A549 (cell line): Measurements from ENCODE around the gene PHOX2A.

ENCODE experiments used
- CTCF ChIP-seq: fragments of >200 bp; sonication (Bioruptor Twin); formaldehyde crosslinking; IDR thresholded peaks from 3 replicates; pipeline ENCODE4 v1.5.1; 2016
- ESRRA ChIP-seq: fragments of 150-350 bp; IDR thresholded peaks from 2 replicates; pipeline ENCODE4 v1.6.1; 2014; ENCODE audit warnings: mild to moderate bottlenecking, low read length, borderline replicate concordance
- POLR2A ChIP-seq: IDR thresholded peaks from 2 replicates; pipeline ENCODE4 v1.6.1; 2012; ENCODE audit warnings: mild to moderate bottlenecking, low read length
- USF2 ChIP-seq: fragments of 450-650 bp; IDR thresholded peaks from 2 replicates; pipeline ENCODE4 v1.6.1; 2014; ENCODE audit warnings: antibody characterized with exemption

- TF ChIP-seq POLR2A, result no peak
- TF ChIP-seq CTCF, result no peak
- TF ChIP-seq USF2, result no peak
- TF ChIP-seq ESRRA, result no peak
These were observed 7.2 kb downstream of the PHOX2A start for GRCh38 chr11:72236774-72237111.
